Epithelial cell of prostate (primary cell): ENCODE measurements around the gene MYPOP.
A peak's percentile ranks its signal among the peaks of the same experiment; 100 is the strongest.
"Not testable (repeated sequence)": the region's sequence is repeated elsewhere in the genome, so short reads cannot be mapped to it uniquely, and the experiment has no call there.

Experiments used
- DNase-seq: peaks from one replicate; pipeline ENCODE4 v3.0.0-alpha.2; 2011; ENCODE audit warnings: low read depth, low spot score
- H3K27ac ChIP-seq: fragments of 450-650 bp; 2 replicates; pipeline ENCODE4 v1.5.1; 2017; ENCODE audit warnings: mild to moderate bottlenecking

The MYPOP gene

GRCh38 chr19:45884682-45885555, 17.5 kb downstream of the MYPOP start:
- DNase-seq, result no peak
- peak overlapping the region; percentile 83 for H3K27ac ChIP-seq

- H3K27ac ChIP-seq, result no peak overlapping the region
- DNase-seq, result no peak
Observed at GRCh38 chr19:45883881-45884681, 18.3 kb downstream of the MYPOP start.

GRCh38 chr19:45883586-45883880, 18.9 kb downstream of the MYPOP start:
- no peak for DNase-seq
- no peak overlapping the region for H3K27ac ChIP-seq

- H3K27ac ChIP-seq, result peak overlapping the region; percentile 41
- no peak for DNase-seq
Observed at GRCh38 chr19:45882652-45883585, 19.5 kb downstream of the MYPOP start.

GRCh38 chr19:45881909-45882528, 20.4 kb downstream of the MYPOP start:
- DNase-seq, result no peak
- H3K27ac ChIP-seq, result no peak overlapping the region

GRCh38 chr19:45881082-45881908, 21.1 kb downstream of the MYPOP start:
- H3K27ac ChIP-seq, result no peak overlapping the region
- no peak for DNase-seq

GRCh38 chr19:45879971-45880370, 22.4 kb downstream of the MYPOP start:
- H3K27ac ChIP-seq, result no peak overlapping the region
- DNase-seq, result no peak

GRCh38 chr19:45879055-45879454, 23.4 kb downstream of the MYPOP start:
- no peak overlapping the region for H3K27ac ChIP-seq
- no peak for DNase-seq

- no peak overlapping the region for H3K27ac ChIP-seq
- DNase-seq, result no peak
Observed at GRCh38 chr19:45878043-45878794, 24.2 kb downstream of the MYPOP start.

GRCh38 chr19:45876411-45877197, 25.8 kb downstream of the MYPOP start:
- no peak overlapping the region for H3K27ac ChIP-seq
- DNase-seq, result no peak

- H3K27ac ChIP-seq, result no peak overlapping the region
- no peak for DNase-seq
Observed at GRCh38 chr19:45876161-45876410, 26.3 kb downstream of the MYPOP start.

GRCh38 chr19:45874620-45874966, 27.8 kb downstream of the MYPOP start:
- no peak overlapping the region for H3K27ac ChIP-seq
- no peak for DNase-seq

GRCh38 chr19:45873219-45873772, 29.1 kb downstream of the MYPOP start:
- no peak overlapping the region for H3K27ac ChIP-seq
- DNase-seq, result no peak

GRCh38 chr19:45872095-45872919, 30.1 kb downstream of the MYPOP start:
- H3K27ac ChIP-seq, result no peak overlapping the region
- no peak for DNase-seq

- no peak overlapping the region for H3K27ac ChIP-seq
- no peak for DNase-seq
Observed at GRCh38 chr19:45870798-45871197, 31.6 kb downstream of the MYPOP start.

- DNase-seq, H3K27ac ChIP-seq: not testable (repeated sequence)
Observed at GRCh38 chr19:45867241-45867640, 35.2 kb downstream of the MYPOP start.
